Measurements from ENCODE around the gene RALA. TPM values are rescaled to one million over a fixed set of nuclear protein-coding genes. Genes with fewer than 3 reads are reported as not detected.

Gene RALA
- polyA plus RNA-seq, 1 experiment = 59.2 TPM

DNA sequence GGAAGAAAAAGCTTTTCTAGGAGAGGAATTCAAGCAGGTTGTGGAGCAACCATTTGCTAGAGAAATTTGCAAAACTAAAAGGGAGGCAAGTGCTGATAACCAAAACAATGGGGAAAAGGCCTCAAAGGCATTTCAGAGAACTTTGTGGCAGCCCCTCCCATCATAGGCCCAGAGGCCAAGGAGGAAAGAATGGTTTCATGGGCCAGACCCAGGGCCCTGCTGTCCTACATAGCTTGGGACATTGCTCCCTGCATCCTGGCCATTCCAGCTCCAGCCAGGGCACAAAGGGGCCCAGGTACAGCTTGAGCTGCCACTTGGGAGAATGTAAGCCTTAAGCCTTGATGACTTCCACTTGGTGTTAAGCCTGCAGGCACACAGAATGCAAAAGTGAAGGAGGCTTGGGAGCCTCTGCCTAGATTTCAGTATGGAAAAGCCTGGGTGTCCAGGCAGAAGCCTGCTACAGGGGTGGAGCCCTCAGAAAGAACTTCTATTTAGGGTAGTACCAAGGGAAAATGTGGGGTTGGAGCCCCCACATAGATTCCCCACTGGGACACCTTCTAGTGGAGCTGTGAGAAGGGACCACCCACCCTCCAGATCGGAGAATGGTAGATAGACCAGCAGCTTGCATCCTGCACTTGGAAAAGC lies 91.2 kb downstream of the RALA start:
- no peak overlapping the region for H3K4me3 ChIP-seq (ENCODE audit: low read depth, low read length)
- no peak overlapping the region for H3K27ac ChIP-seq (ENCODE audit: low read depth, low read length)
- peaks cover 16% of the 10 kb centered on the region for H3K9me3 ChIP-seq (ENCODE audit: control insufficient read depth, insufficient read depth, low read length)
- CTCF ChIA-PET = no interaction called here
- TF ChIP-seq, protein P1, sequence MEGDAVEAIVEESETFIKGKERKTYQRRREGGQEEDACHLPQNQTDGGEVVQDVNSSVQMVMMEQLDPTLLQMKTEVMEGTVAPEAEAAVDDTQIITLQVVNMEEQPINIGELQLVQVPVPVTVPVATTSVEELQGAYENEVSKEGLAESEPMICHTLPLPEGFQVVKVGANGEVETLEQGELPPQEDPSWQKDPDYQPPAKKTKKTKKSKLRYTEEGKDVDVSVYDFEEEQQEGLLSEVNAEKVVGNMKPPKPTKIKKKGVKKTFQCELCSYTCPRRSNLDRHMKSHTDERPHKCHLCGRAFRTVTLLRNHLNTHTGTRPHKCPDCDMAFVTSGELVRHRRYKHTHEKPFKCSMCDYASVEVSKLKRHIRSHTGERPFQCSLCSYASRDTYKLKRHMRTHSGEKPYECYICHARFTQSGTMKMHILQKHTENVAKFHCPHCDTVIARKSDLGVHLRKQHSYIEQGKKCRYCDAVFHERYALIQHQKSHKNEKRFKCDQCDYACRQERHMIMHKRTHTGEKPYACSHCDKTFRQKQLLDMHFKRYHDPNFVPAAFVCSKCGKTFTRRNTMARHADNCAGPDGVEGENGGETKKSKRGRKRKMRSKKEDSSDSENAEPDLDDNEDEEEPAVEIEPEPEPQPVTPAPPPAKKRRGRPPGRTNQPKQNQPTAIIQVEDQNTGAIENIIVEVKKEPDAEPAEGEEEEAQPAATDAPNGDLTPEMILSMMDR (IDR thresholded peaks at IDR 0.05; ENCODE audit: low read depth, low read length) = no peak
- POLR2A ChIA-PET = no interaction called here
- DNase-seq (ENCODE audit: low read depth, low spot score) = no peak
- H3K27me3 ChIP-seq (ENCODE audit: control insufficient read depth, insufficient read depth, low read length) = no peaks in the 10 kb centered on the region

DNA sequence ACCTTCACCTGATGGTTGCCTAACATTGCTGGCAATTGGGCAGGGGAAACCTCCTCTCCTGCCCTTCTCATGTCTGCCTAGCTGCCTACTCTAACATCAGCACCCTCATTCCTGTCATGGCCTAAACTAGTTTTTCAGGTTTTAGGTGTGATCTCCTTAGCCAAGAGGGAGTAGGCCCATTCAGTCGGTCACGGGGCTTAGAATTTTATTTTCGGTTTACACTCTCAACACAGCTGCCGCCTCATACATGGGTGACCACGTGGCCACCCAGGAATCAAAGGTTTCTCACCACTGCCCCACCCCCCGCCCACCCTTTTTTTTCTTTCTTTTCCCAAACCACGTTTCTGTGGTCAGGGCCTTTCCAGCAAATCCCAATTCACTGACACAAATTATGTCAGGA lies 97.2 kb downstream of the RALA start:
- no peak overlapping the region for H3K27ac ChIP-seq (ENCODE audit: low read depth, low read length)
- H3K27me3 ChIP-seq (ENCODE audit: control insufficient read depth, insufficient read depth, low read length) = no peaks in the 10 kb centered on the region
- ChIA-PET CTCF (no interaction called here), POLR2A (no interaction called here)
- H3K4me3 ChIP-seq (ENCODE audit: low read depth, low read length) = no peak overlapping the region
- DNase-seq (ENCODE audit: low read depth, low spot score) = no peak
- TF ChIP-seq, protein P1 (IDR thresholded peaks at IDR 0.05; ENCODE audit: low read depth, low read length) = no peak
- H3K9me3 ChIP-seq (ENCODE audit: control insufficient read depth, insufficient read depth, low read length) = 0 out of 2 replicates have a peak, but pooled peaks cover under 1% of the 10 kb centered on the region

DNA sequence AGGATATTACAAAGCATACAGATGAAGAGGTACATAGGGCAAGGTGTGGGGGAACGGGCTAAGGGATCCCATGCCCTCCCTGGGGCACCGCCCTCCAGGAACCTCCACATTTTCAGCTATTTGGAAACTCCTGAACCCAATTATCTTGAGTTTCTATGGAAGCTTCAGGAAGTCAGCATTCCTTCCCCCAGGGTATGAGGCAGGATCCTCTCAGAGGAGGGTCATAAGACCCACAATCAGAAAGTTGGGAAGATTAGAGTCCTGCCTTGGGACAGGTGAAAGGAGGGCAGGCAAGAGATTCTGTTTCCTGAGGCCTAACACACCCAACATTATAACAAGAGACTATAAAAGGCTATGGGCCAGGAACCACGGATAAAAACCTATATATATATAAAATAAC lies 98.0 kb downstream of the RALA start:
- ChIA-PET CTCF (no interaction called here), POLR2A (no interaction called here)
- no peak overlapping the region for H3K27ac ChIP-seq (ENCODE audit: low read depth, low read length)
- H3K9me3 ChIP-seq (ENCODE audit: control insufficient read depth, insufficient read depth, low read length) = no peaks in the 10 kb centered on the region
- H3K4me3 ChIP-seq (ENCODE audit: low read depth, low read length) = no peak overlapping the region
- TF ChIP-seq, protein P1 (IDR thresholded peaks at IDR 0.05; ENCODE audit: low read depth, low read length) = no peak
- no peaks in the 10 kb centered on the region for H3K27me3 ChIP-seq (ENCODE audit: control insufficient read depth, insufficient read depth, low read length)
- no peak for DNase-seq (ENCODE audit: low read depth, low spot score)

DNA sequence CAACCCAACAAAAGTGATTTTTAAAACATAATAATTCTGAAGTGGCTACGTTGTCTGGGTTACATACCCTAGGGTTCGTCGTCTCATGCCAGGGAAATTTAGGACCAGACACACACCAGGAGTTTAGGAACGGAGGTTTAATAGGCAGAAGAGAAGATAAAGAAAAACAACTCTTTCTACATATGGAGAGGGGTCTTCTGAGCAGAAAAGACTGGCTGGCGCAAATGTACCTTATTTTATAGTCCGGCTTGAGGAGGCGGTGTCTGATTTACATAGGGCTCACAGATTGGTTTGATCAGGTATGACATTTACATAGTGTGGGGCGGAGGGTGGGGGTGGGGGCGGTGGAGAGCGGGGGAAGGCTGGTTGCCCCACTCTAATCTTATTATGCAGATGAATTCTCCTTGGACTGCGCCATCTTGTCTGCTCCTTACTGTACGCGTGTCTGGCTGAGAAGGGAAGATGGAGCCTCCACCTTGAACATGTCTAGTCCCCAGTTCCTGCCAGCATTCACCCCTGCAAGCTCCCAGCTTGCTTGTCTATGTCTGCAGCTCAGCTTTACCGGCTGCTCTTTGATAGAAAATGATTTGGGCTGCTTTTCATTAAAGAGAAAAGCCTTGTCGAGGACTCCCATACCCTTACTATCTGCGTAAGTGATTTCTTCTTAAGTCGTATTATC lies 98.7 kb downstream of the RALA start:
- no peak for DNase-seq (ENCODE audit: low read depth, low spot score)
- TF ChIP-seq, protein P1 (IDR thresholded peaks at IDR 0.05; ENCODE audit: low read depth, low read length) = no peak
- Histone ChIP-seq H3K27me3 (ENCODE audit: control insufficient read depth, insufficient read depth, low read length) (no peaks in the 10 kb centered on the region), H3K4me3 (ENCODE audit: low read depth, low read length) (no peak overlapping the region), H3K9me3 (ENCODE audit: control insufficient read depth, insufficient read depth, low read length) (no peaks in the 10 kb centered on the region), H3K27ac (ENCODE audit: low read depth, low read length) (no peak overlapping the region)
- ChIA-PET POLR2A (no interaction called here), CTCF (interaction anchor here (1.6 kb wide), 1 partner anchor 141 kb away, joined by 3 read pairs; no protein-coding TSS in a partner anchor)

DNA sequence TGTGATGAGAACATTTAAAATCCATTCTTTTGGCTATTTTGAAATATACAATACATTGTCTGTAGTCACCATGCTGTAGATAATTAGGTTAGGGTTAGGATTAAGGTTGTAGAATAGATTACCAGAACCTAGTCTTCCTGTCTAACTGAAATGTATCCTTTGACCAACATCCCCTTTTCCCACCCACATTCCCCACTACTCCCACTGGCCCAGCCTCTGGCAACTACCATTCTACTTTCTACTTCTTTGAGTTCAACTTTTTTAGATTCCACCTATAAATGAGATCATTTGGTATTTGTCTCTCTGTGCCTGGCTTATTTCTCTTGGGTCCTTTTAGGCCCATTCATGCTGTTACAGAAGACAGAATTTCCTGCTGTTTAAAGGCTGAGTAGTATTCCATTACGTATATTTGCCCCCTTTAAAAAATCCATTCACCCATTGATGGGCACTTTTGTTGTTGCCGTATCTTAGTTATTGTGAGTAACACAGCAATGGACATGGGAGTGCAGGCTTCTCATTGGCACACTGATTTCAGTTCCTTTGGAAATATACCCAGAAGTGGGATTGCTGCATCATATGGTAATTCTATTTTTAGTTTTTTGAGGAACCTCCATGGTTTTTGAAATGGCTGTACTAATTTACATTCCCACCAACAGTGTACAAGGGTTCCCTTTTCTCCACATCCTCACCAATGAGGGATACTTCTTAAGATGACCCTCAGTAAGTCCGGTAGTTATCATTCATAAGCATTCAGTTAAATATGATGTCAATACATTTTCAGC lies 104.0 kb downstream of the RALA start:
- POLR2A ChIA-PET = no interaction called here
- TF ChIP-seq, protein P1 (IDR thresholded peaks at IDR 0.05; ENCODE audit: low read depth, low read length) = no peak
- no peaks in the 10 kb centered on the region for H3K9me3 ChIP-seq (ENCODE audit: control insufficient read depth, insufficient read depth, low read length)

More for the DNA sequence above, 104.0 kb downstream of the RALA start:
- Histone ChIP-seq H3K27ac (ENCODE audit: low read depth, low read length) (no peak overlapping the region), H3K4me3 (ENCODE audit: low read depth, low read length) (no peak overlapping the region), H3K27me3 (ENCODE audit: control insufficient read depth, insufficient read depth, low read length) (no peaks in the 10 kb centered on the region)
- no peak for DNase-seq (ENCODE audit: low read depth, low spot score)
- CTCF ChIA-PET = no interaction called here
